Stomach (tissue), 9 donors: ENCODE measurements around the gene PRRT1B. TPM values are rescaled to one million over a fixed set of nuclear protein-coding genes. Genes with fewer than 3 reads are reported as not detected.
A peak's percentile ranks its signal among the peaks of the same experiment; 100 is the strongest.

Source experiments
- DNase-seq, 2 donors: peaks; one replicate each; pipeline versions ENCODE4 v3.0.0 to v3.0.0-alpha.2; 2013 to 2019
- H3K27ac ChIP-seq, 5 donors: fragments of 200-600 bp in 4 of 5; sonication (generic) in 4 of 5; one replicate each; pipeline ENCODE4 v1.5.1; 2013 to 2019; ENCODE audit warnings: mild to moderate bottlenecking in 1 of 5, moderate library complexity in 1 of 5
- H3K27me3 ChIP-seq, 3 donors: fragments of 200-600 bp; sonication (generic); one replicate each; pipeline ENCODE4 v1.5.1; 2017 to 2019; ENCODE audit warnings: mixed run types in 1 of 3
- H3K36me3 ChIP-seq, 4 donors: fragments of 200-600 bp; sonication (generic); 1 replicate in 3 of 4; 2 replicates in 1 of 4; pipeline ENCODE4 v1.5.1; 2016 to 2019
- H3K4me1 ChIP-seq, 4 donors: fragments of 200-600 bp; sonication (generic); one replicate each; pipeline ENCODE4 v1.5.1; 2016 to 2019
- H3K4me3 ChIP-seq, 4 donors: fragments of 200-600 bp; sonication (generic) in 3 of 4; one replicate each; pipeline ENCODE4 v1.5.1; 2016 to 2019; ENCODE audit warnings: mild to moderate bottlenecking in 1 of 4
- H3K9me3 ChIP-seq, 4 donors: fragments of 200-600 bp; sonication (generic); one replicate each; pipeline ENCODE4 v1.5.1; 2016 to 2019
- CTCF ChIP-seq, 7 experiments: fragments of 450-650 bp in 4 of 7; fragments of 200-600 bp in 3 of 7; sonication (generic) in 3 of 7; IDR thresholded peaks; one replicate each; pipeline ENCODE4 v1.5.1; 2016 to 2019; ENCODE audit warnings: antibody characterized with exemption in 7 of 7, control low read depth in 2 of 7, mild to moderate bottlenecking in 1 of 7
- EP300 ChIP-seq: sonication (generic); formaldehyde crosslinking; IDR thresholded peaks from one replicate; pipeline ENCODE4 v1.6.1; 2017; ENCODE audit warnings: antibody characterized with exemption
- POLR2A ChIP-seq, 4 donors: fragments of 450-650 bp; IDR thresholded peaks; one replicate each; pipeline ENCODE4 v1.6.1; 2016; ENCODE audit warnings: antibody characterized with exemption in 4 of 4, control low read depth in 2 of 4, mild to moderate bottlenecking in 1 of 4, moderate library complexity in 1 of 4
- POLR2AphosphoS5 ChIP-seq, 3 donors: sonication (generic); formaldehyde crosslinking; IDR thresholded peaks; one replicate each; pipeline ENCODE4 v1.6.1; 2016; ENCODE audit warnings: antibody characterized with exemption in 3 of 3
- WGBS, 5 donors: extraction: QIAGEN DNeasy Blood & Tissue Kit in 3 of 5; methylation state at CpG; one replicate each; pipeline versions ENCODE4 v1.1.5 to v1.1.7; 2013 to 2018; 5-methylcytosine and 5-hydroxymethylcytosine counted together
- intact Hi-C: fragments of 100-400 bp; cut with DNase I; formaldehyde crosslinking; loops from one replicate; pipeline ENCODE4 v1.15.1; 2023; ENCODE audit warnings: low total_unique reads
- polyA plus RNA-seq, 3 donors: library from polyadenylated mRNA; stranded (reverse); fragments of 200-250 nt; gene quantifications; one replicate each; pipeline ENCODE4 v1.2.3, GENCODE V29; 2013
- total RNA-seq, 5 donors: library from RNA; depleted of rRNA; stranded (reverse); fragments of >200 nt; gene quantifications; one replicate each; pipeline versions ENCODE4 v1.1.0 to v1.2.3, GENCODE V29; 2014 to 2016
- donor health status: healthy with polysubstance abuse.
- donor health status: Bipolar disorder and iron deficiency.
- donor health status: healthy.

Gene PRRT1B
- total and polyA plus RNA-seq, 8 donors = 0.48 to 10.9 (median 1.6) TPM; not detected in 2

DNA sequence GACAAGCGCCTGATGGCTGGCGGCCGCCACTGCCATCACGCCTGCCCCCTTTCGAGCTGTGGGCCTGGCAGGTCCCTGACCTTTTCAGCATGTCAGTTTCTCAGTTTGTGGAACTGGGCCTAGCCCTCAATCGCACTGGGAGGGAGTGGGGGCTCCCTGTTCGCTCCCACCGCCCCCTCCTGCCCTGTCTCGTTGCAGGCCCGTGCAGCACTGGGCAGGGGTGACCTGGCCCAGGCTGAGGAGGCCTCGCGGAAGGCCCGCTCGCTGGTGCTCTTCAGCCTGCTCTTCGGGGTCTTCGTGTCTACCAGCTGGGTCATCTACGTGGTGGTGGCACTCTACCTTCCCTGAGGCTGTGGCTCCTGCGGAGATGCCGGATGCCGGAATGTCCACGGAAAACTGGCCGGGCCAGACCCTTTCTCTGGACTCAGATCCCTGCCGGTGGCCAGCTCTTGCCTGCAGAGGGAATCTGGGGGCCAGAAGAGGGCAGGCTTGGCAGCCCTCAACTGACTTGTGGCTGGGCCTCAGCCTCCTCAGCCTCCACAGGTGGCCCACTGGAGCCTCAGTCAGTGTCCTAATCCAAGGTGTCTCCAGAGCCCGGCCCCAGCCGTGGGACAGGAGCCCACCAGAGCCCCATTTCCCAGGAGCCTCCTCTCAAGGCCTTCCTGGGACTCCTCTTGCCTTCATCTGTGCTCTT is 12.7 kb downstream of the PRRT1B start:
- intact Hi-C loops = no loop called here
- H3K27ac ChIP-seq = no peak overlapping the region
- H3K4me3 ChIP-seq = no peak overlapping the region
- 87 to 96% (median 95%) methylated on average over 16 to 25 of the region's 25 CpGs for WGBS, 5 donors
- peaks cover 0 to 12% (median 5%) of the 10 kb centered on the region in 4 donors for H3K36me3 ChIP-seq
- peaks cover 0 to 46% (median 30%) of the 10 kb centered on the region in 3 donors for H3K27me3 ChIP-seq
- no peaks in the 10 kb centered on the region for H3K4me1 ChIP-seq
- peaks cover 0 to 8% (median 4%) of the 10 kb centered on the region in 4 donors for H3K9me3 ChIP-seq
- no peak for DNase-seq
- no peak for TF ChIP-seq EP300
- no peak for TF ChIP-seq POLR2AphosphoS5 (IDR thresholded peaks at IDR 0.05)
- TF ChIP-seq POLR2A (IDR thresholded peaks at IDR 0.05) = no peak
- no peak for TF ChIP-seq CTCF (IDR thresholded peaks at IDR 0.05)

DNA sequence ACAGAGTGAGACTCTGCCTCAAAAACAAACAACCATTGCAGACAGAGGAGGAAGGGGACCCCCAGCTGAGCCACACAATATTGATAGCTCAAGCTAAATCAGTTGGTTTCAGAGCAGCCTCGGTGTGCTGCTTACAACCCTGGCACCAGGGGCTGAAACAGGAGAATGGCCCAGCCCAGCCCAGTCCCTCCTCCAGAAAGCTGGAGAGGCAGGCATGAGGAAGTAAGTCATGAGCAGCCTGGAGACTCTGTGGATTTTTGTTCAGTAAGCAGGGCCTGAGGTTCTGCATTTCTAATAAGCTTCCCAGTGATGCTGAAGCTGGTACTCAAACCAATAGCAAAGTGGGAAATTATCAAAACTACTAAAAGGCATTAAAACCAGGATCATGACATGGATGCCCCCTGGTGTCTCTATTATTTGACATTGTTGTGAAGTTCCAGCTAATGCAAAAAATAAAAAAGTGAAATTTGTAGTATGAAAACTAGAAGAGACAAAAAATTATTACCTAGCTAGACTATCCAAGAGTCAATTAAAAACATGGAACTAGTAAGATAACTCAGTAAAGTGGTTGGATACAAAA is 14.2 kb downstream of the PRRT1B start:
- peaks cover 0 to 31% (median 17%) of the 10 kb centered on the region in 3 donors for H3K27me3 ChIP-seq
- no peak overlapping the region for H3K4me3 ChIP-seq
- intact Hi-C loops = no loop called here

DNA sequence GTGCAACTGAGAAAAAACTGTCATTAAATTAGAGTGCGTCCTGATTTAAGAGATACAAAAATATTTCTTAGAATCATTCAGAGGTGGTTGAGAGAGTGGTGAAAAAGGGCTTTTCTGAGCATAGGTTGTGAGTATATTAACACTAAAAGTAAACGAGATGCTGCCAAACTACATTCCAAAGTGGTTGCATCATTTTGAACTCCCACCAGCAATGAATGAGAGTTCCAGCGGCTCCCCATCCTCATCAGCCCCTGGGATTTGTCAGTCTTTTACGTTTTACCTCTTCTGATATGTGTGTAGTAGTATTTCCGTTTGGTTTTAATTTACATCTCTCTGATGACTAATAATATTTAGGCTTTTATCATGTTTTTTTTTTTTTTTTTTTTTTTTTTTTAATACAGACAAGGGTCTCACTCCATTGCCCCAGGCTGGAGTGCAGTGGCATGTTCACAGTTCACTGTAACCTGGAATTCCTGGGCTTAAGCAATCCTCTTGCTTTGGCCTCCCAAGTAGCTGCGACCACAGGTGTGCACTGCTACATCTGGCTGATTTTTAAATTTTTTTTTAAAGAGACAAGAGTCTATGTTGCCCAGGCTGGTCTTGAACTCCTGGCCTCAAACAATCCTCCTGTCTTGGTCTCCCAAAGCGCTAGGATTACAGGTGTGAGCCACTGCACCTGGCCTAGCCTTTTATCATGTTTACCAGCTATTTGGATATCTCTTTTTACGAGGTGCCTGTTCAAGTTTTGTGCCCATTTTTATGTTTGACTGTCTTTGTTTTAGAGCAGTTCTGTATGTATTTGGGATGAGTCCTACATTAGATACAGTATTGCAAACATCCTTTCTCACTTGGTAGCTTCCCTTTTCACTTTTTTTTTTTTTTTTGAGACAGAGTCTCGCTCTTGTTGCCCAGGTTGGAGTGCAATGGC is 17.0 kb downstream of the PRRT1B start:
- peaks cover 0 to 12% (median 0%) of the 10 kb centered on the region in 4 donors for H3K36me3 ChIP-seq
- no peaks in the 10 kb centered on the region for H3K4me1 ChIP-seq
- H3K9me3 ChIP-seq = peaks cover 0 to 9% (median 4%) of the 10 kb centered on the region in 4 donors
- H3K4me3 ChIP-seq = no peak overlapping the region
- intact Hi-C loops = no loop called here
- H3K27ac ChIP-seq = no peak overlapping the region
- DNase-seq = peak in 1 of 2 donors; percentile 58
- H3K27me3 ChIP-seq = peaks cover 0 to 3% (median 0%) of the 10 kb centered on the region in 3 donors
- WGBS, 5 donors = 60 to 65% (median 60%) methylated on average over 9 of the region's 9 CpGs
- TF ChIP-seq POLR2A (IDR thresholded peaks at IDR 0.05) (no peak), CTCF (IDR thresholded peaks at IDR 0.05) (no peak), EP300 (no peak), POLR2AphosphoS5 (IDR thresholded peaks at IDR 0.05) (no peak)

More for the DNA sequence above, 14.2 kb downstream of the PRRT1B start:
- TF ChIP-seq EP300 (no peak), CTCF (IDR thresholded peaks at IDR 0.05) (no peak), POLR2A (IDR thresholded peaks at IDR 0.05) (no peak), POLR2AphosphoS5 (IDR thresholded peaks at IDR 0.05) (no peak)
- DNase-seq = no peak
- Histone ChIP-seq H3K4me1 (no peaks in the 10 kb centered on the region), H3K27ac (no peak overlapping the region), H3K9me3 (peaks cover 0 to 9% (median 4%) of the 10 kb centered on the region in 4 donors), H3K36me3 (peaks cover 0 to 12% (median 5%) of the 10 kb centered on the region in 4 donors)
- WGBS, 5 donors = 26 to 70% (median 43%) methylated on average over 1 of the region's 1 CpG

DNA sequence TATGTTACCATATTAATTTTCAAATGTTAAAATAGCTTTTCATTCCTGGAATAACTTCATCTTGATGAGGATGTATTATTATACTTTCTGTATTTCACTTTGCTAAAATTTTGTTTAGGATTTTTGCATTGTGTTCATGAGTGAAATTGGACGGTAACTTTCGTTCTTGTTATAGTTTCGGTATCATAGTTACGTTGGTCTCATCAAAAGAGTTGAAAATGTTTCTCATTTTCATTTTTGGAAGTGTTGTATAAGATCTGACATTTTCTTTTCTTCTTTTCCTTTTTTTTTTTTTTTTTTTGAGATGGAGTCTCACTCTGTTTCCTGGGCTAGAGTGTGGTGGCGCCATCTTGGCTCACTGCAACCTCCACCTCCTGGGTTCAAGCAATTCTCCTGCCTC is 20.0 kb downstream of the PRRT1B start:
- Histone ChIP-seq H3K4me3 (no peak overlapping the region), H3K9me3 (peaks cover 0 to 9% (median 4%) of the 10 kb centered on the region in 4 donors), H3K27ac (no peak overlapping the region), H3K36me3 (peaks cover 0 to 11% (median 7%) of the 10 kb centered on the region in 4 donors), H3K4me1 (no peaks in the 10 kb centered on the region), H3K27me3 (no peaks in the 10 kb centered on the region)
- 86 to 93% (median 89%) methylated on average over 5 of the region's 5 CpGs for WGBS, 5 donors
- DNase-seq = no peak
- intact Hi-C loops = no loop called here
- no peak for TF ChIP-seq POLR2AphosphoS5 (IDR thresholded peaks at IDR 0.05)
- TF ChIP-seq POLR2A (IDR thresholded peaks at IDR 0.05) = no peak
- TF ChIP-seq EP300 = no peak
- no peak for TF ChIP-seq CTCF (IDR thresholded peaks at IDR 0.05)
